ENCODE data around the gene PALS1.

DNA sequence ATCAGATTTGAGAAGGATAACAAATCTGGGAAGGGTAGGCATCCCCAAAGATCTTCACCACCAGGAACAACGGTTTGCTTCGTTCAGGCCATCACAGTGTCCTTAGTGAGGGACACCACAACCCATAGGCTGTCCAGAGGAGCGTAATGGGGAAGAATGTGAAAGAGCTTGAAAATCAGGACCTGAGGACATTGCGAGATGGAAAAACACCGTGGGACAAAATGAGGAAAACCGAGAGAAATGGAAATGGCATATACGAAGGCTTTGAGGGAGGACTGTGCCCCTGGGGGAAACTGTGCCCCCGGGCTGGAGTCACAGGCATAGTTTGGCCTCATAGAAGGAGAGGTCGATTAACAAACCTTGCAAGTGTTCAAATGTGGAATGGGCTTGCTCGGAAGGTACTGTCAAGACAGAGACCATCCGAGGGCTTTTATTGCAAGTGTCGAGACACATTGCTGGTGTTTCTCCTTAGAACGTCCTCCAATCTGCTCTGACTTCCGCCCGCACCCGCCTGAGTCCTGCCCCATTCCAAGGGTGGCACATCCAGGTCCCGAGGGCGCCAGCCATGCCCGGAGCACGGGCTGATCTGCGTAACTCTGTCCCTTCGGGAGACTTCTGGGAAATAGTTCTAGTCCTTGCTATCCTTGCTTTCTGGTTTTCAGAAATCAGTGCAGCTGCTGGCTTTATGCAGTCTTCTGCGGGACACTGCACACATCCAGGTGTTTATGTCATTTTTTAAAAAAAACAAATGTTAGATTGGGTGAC, 885 bp upstream of the PALS1 start:
- no peak for TF ChIP-seq ARNTL (CRISPR knock-in tag; IDR thresholded peaks at IDR 0.05; ENCODE audit: borderline replicate concordance, low read depth)
- no peak for TF ChIP-seq TOX (CRISPR knock-in tag; IDR thresholded peaks at IDR 0.05; ENCODE audit: borderline replicate concordance)
- no peak for TF ChIP-seq ZNF8 (CRISPR knock-in tag; IDR thresholded peaks at IDR 0.05)
- no peak for TF ChIP-seq CSDC2 (CRISPR knock-in tag; IDR thresholded peaks at IDR 0.05)
- TF ChIP-seq, protein P1, sequence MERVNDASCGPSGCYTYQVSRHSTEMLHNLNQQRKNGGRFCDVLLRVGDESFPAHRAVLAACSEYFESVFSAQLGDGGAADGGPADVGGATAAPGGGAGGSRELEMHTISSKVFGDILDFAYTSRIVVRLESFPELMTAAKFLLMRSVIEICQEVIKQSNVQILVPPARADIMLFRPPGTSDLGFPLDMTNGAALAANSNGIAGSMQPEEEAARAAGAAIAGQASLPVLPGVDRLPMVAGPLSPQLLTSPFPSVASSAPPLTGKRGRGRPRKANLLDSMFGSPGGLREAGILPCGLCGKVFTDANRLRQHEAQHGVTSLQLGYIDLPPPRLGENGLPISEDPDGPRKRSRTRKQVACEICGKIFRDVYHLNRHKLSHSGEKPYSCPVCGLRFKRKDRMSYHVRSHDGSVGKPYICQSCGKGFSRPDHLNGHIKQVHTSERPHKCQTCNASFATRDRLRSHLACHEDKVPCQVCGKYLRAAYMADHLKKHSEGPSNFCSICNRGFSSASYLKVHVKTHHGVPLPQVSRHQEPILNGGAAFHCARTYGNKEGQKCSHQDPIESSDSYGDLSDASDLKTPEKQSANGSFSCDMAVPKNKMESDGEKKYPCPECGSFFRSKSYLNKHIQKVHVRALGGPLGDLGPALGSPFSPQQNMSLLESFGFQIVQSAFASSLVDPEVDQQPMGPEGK (CRISPR knock-in tag; IDR thresholded peaks at IDR 0.05; ENCODE audit: borderline replicate concordance), result no peak
- TF ChIP-seq RARB (CRISPR knock-in tag; IDR thresholded peaks at IDR 0.05), result no peak
- no peak for TF ChIP-seq SNAI2 (CRISPR knock-in tag; IDR thresholded peaks at IDR 0.05)
- TF ChIP-seq ZFP3 (CRISPR knock-in tag; IDR thresholded peaks at IDR 0.05), result no peak
